ENCODE results near the gene PPAN.
A peak's percentile ranks its signal among the peaks of the same experiment; 100 is the strongest.

DNA sequence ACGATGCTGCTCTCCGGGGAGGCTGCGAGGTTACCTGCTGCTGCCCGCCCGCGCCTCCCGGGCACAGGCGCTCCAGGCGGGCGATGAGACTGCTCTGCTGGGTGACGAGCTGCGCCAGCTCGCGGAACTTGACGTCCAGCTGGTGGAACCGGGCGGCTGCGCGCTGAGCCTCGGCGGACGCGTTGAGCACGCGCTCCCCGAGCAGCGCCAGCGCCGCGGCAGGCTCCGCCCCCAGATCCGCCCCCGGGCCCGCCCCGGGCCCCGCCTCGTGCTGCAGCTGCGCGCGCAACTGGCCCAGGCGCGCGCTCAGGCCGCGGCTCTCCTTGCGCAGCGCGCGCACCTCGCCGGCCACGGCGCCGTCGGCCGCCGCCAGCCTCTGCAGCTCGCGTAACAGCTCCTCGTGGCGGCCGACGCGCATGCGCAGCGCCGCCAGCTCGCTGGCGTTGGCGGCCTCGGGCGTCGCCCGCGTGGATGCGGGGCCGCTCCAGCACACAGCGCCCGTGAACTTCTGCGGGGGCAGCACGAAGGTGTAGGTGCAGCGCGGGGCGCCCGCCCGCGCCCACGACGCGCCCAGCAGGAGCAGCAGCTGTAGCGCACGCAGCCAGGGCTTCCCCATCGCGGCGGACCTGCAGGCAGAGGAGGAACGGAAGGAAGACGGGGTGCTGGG is 10.1 kb upstream of the PPAN start:
- TF ChIP-seq, protein P1, sequence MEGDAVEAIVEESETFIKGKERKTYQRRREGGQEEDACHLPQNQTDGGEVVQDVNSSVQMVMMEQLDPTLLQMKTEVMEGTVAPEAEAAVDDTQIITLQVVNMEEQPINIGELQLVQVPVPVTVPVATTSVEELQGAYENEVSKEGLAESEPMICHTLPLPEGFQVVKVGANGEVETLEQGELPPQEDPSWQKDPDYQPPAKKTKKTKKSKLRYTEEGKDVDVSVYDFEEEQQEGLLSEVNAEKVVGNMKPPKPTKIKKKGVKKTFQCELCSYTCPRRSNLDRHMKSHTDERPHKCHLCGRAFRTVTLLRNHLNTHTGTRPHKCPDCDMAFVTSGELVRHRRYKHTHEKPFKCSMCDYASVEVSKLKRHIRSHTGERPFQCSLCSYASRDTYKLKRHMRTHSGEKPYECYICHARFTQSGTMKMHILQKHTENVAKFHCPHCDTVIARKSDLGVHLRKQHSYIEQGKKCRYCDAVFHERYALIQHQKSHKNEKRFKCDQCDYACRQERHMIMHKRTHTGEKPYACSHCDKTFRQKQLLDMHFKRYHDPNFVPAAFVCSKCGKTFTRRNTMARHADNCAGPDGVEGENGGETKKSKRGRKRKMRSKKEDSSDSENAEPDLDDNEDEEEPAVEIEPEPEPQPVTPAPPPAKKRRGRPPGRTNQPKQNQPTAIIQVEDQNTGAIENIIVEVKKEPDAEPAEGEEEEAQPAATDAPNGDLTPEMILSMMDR (IDR thresholded peaks at IDR 0.05) = peak in 1 of 3 donors; percentile 33
- no peak for TF ChIP-seq POLR2A (IDR thresholded peaks at IDR 0.05)

All from ovary (tissue), 3 donors.